ENCODE data around the gene OR7A5.
"Not testable (repeated sequence)": the region's sequence is repeated elsewhere in the genome, so short reads cannot be mapped to it uniquely, and the experiment has no call there.

OR7A5 gene

DNA sequence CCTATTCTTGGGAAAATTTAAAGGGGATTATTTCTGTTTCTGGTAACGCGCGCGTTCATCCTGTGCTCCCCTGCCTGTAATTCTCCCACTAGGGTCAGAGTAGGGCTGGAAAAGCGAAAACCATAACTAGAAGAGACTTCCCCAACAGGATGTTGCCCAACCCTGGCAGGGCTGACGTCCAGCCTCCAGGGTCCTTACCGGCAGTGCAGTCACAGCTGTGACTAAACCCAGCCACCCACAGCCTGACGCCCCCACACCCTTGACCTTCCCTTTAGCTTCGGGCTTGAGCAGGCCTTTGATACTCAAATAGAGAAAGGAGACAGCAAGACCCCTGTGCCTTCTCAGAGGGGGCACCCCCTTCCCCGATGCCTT, 50.3 kb downstream of the OR7A5 start:
- not testable (repeated sequence) for DNase-seq

DNA sequence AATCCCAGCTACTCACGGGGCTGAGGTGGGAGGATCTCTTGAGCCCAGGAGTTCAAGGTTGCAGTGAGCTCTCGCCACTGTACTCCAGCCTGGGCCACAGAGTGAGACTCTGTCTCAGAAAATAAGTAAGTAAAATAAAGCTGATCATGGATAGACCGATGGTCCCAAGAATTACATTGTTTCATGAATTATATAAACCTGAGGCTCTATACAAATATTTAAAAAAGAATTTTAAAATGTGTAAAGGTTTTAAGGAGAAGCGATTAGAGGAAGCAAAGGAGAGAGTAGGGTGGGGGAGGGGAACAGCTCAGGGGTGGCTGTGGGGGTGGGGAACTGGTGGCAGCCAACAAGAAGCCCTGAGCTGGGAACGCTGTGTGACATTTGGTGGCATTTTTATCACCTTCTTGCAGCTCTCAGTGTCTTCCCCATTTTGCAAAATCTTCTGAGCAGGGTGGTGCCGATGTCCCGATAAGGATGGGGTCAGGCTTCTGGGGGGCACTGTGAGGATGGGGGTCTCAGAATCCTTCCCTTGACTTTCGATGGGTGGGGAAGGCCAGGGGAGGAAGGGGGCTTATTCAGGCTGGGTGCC, 51.5 kb downstream of the OR7A5 start:
- not testable (repeated sequence) for DNase-seq

DNA sequence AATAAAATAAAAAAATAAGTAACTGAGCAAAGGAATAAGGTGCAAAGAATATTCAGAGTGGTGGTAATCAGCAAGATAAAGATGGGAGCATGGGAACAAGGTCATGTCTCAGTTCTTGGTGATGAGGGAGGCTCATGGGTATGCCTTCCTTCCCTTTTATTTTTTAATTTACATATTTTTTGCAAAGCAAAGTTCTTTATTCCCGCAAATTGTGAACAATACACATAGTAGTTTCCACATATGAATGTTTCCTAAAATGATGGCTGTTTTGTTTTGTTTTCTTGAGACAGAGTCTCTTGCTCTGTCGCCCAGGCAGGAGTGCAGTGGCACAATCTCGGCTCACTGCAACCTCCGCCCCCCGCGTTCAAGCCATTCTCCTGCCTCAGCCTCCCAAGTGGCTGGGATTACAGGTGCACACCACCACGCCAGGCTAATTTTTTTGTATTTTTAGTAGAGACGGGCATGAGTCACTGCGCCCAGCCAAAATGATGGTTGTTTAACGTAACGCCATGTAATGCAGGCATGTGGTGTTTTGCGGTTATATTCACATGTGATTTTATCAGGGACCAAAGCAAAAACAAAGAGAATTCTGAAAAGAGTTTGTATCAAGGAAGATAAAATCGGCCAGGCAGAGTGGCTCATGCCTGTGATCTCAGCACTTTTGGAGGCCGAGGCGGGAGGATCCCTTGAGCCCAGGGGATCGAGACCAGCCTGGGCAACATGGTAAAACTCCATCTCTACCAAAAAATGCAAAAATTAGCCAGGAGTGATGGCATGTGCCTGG, 52.2 kb downstream of the OR7A5 start:
- DNase-seq, result no peak

DNA sequence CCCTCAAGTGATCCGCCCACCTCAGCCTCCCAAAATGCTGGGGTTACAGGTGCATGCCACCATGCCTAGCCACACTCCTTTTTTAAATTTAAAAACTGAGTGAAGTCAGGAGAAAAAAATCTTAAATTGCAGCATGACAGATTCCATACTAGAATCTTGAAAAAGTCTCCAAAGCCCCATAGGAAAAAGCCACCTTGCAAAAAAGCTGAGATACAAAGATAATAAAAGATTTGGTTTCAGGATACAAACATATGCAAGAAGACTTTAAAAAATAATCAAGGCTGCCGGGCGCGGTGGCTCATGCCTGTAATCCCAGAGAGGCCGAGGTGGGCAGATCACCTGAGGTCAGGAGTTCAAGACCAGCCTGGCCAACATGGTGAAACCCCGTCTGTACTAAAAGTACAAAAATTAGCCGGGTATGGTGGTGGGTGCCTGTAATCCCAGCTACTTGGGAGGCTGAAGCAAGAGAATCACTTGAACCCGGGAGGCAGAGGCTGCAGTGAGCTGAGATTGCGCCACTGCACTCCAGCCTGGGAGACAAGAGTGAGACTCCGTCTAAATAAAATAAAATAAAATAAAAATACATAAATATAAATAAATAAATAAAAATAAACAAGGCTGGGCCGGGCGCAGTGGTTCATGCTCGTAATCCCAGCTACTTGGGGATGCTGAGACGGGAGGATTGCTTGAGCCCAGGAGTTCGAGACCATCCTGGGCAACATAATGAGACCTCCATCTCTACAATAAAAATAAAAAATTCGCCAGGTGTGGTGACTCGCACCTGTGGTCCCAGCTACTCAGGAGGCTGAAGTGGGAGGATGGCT, 53.1 kb downstream of the OR7A5 start:
- DNase-seq, result not testable (repeated sequence)

DNA sequence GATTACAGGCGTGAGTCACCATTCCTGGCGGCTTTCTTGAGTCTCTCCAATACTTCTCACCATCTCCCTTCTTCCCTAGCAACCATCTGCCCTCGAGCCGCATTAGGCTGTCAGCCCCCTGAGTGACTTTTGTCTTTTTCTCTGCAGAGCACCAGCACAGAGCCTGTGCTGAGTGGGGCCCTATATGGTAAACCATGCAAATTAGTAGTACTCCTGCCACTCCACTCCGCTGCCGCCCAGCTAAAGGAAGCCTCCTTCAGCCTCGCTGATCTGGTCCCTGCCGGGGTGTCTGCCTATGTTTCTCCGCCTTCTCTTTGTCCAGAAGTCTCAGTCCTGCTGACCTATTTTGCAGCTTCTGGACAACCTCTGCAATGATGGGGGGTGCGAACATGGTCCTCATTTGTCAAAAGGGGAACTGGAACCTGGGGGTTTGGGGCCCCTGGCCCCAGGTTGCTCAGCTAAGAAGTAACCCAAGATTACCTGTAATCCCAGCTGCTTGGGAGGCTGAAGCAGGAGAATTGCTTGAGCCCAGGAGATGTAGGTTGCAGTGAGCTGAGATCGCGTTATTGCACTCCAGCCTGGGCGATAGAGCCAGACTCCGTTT, 54.3 kb downstream of the OR7A5 start:
- DNase-seq, result not testable (repeated sequence)

DNA sequence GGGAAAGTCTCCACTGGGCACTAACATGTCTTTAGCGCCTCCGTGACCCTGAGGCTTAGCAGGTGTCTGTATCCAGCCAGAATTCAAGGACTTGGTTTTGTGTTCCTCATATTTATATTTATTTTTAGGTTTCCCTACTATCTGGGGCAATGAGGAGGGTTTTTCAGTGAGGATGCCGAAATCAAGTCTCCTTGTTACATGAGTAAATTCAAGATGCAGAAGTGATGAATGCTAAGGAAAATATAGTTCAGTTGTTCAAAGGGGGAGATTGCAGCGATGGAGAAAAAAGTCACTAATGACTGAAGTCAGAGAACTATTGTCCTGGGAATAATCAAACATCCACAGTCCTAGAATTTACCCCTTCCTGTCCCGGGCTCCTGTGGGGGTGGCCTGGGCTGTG, 55.8 kb downstream of the OR7A5 start:
- DNase-seq, result no peak

DNA sequence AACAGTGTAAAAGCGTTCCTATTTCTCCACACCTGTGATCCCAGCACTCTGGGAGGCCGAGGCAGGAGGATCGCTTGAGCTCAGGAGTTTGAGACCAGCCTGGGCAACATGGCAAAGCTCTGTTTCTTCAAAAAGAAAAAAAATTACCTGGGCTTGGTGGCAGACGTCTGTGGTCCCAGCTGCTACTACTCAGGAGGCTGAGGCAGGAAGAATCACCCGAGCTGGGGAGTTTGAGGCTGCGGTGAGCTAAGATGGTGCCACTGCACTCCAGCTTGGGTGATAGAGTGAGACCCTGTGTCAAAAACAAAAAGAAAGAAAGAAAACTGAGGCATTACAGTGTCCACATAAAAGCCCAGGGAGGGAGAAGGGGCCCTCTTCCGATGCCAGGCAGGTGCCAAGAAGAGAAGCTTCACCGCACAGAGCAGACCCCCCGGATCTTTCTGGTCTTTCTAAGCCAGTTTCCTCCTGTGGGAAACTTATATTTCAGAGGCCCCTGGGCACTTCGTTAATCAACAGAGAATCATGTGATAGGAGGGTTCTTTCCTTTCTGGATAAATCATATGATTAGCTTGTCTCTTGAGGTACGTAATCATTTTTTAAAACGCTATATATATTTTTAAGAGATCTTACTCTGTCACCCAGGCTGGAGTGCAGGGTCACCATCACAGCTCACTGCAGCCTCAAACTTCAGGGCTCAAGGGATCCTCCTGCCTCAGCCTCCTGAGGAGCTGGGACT, 56.7 kb downstream of the OR7A5 start, which contains the start of gene ADGRE2:
Gene ADGRE2, minus strand, starts transcription at position 451 of the 736 bp plus-strand sequence. CDS start 1,804 bp downstream, outside the sequence.
- not testable (repeated sequence) for DNase-seq

DNA sequence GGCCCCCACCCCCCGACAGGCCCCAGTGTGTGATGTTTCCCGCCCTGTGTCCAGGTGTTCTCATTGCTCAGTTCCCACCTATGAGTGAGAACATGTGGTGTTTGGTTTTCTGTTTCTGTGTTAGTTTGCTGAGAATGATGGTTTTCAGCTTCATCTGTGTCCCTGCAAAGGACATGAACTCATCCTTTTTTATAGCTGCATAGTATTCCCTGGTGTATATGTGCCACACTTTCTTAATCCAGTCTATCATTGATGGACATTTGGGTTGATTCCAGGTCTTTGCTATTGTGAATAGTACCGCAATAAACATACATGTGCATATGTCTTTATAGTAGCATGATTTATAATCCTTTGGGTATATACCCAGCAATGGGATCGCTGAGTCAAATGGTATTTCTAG, 57.3 kb downstream of the OR7A5 start:
- not testable (repeated sequence) for DNase-seq
